SH-SY5Y (cell line): ENCODE results near the gene WASHC4.

Source experiments
- GATA2 ChIP-seq: IDR thresholded peaks from 2 replicates; pipeline ENCODE4 v1.6.1; 2011; ENCODE audit warnings: mild to moderate bottlenecking, low read depth, low read length
- GATA3 ChIP-seq: IDR thresholded peaks from 2 replicates; pipeline ENCODE4 v1.6.1; 2011; ENCODE audit warnings: low read depth, mild to moderate bottlenecking, low read length, moderate library complexity

DNA sequence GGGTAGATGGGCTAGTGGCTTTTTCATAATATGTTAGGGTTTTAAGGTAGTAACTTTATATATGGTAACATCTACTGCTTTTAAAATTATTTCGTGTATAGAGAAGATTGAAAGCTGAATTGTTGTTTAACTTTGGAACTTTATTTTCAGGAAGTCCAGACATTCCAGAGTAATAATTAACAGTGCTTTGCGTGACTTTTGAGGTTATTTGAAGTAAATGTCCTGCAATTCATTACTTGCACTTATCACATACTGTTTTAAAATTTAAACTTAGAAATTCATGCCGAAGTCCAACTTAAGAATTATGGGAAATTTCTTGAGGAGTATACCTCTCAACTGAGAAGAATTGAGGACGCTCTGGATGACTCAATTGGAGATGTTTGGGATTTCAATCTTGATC is 3.3 kb downstream of the WASHC4 start:
- TF ChIP-seq GATA2 (no peak), GATA3 (no peak)
